Cardiac muscle cell (in vitro differentiated cells and primary cell): Measurements from ENCODE around the gene CHST7. TPM values are rescaled to one million over a fixed set of nuclear protein-coding genes. Genes with fewer than 3 reads are reported as not detected.

ENCODE experiments used
- DNase-seq, 2 donors: peaks; one replicate each; pipeline versions ENCODE4 v3.0.0 to v3.0.0-alpha.2; 2010 to 2017; ENCODE audit warnings: low read depth in 1 of 2, low spot score in 1 of 2
- H3K27ac ChIP-seq: fragments of 200-600 bp; sonication (generic); 2 replicates; pipeline ENCODE4 v1.5.1; 2016
- H3K27me3 ChIP-seq: fragments of 200-600 bp; sonication (generic); 2 replicates; pipeline ENCODE4 v1.6.0; 2016; ENCODE audit warnings: control low read depth
- H3K36me3 ChIP-seq: fragments of 200-600 bp; sonication (generic); 2 replicates; pipeline ENCODE4 v1.5.1; 2016; ENCODE audit warnings: control low read depth
- H3K4me1 ChIP-seq: fragments of 200-600 bp; sonication (generic); 2 replicates; pipeline ENCODE4 v1.8.1; 2017; ENCODE audit warnings: low read depth, mild to moderate bottlenecking, mixed run types
- H3K4me3 ChIP-seq: fragments of 200-600 bp; sonication (generic); 2 replicates; pipeline ENCODE4 v1.5.1; 2016; ENCODE audit warnings: mild to moderate bottlenecking
- H3K9me3 ChIP-seq: fragments of 200-600 bp; sonication (generic); 2 replicates; pipeline ENCODE4 v1.5.1; 2017; ENCODE audit warnings: low read depth, mild to moderate bottlenecking, control low read depth
- CTCF ChIP-seq: IDR thresholded peaks from 2 replicates; pipeline ENCODE4 v1.5.1; 2012; ENCODE audit warnings: low read depth, mild to moderate bottlenecking, low read length
- polyA plus RNA-seq: library from polyadenylated mRNA; unstranded; fragments of >200 nt; fragmentation: Nextera tagmentation; extraction: Ambion mirVana; gene quantifications from 2 replicates; pipeline ENCODE4 v1.2.1, GENCODE V29; 2016
- total RNA-seq: library from RNA; depleted of rRNA; stranded (reverse); fragments of >200 nt; gene quantifications from 2 replicates; pipeline ENCODE4 v1.2.3, GENCODE V29; 2016

CHST7 gene
- total and polyA plus RNA-seq, 2 experiments from 2014 or later = 5.6 to 6.6 TPM

- no peak for DNase-seq
- TF ChIP-seq CTCF = no peak
- no peaks in the 10 kb centered on the region for H3K36me3 ChIP-seq
- H3K27me3 ChIP-seq = no peaks in the 10 kb centered on the region
- H3K4me1 ChIP-seq = peaks cover 5% of the 10 kb centered on the region
- no peaks in the 10 kb centered on the region for H3K9me3 ChIP-seq
- H3K27ac ChIP-seq = no peak overlapping the region
- H3K4me3 ChIP-seq = no peak overlapping the region
Measured at GRCh38 chrX:46634577-46634976, 61.0 kb downstream of the CHST7 start.

GRCh38 chrX:46635186-46635585 is 61.6 kb downstream of the CHST7 start:
- no peak for DNase-seq
- no peaks in the 10 kb centered on the region for H3K36me3 ChIP-seq
- no peaks in the 10 kb centered on the region for H3K27me3 ChIP-seq
- H3K4me1 ChIP-seq = peaks cover 5% of the 10 kb centered on the region
- no peak overlapping the region for H3K4me3 ChIP-seq
- no peak for TF ChIP-seq CTCF
- no peak overlapping the region for H3K27ac ChIP-seq
- no peaks in the 10 kb centered on the region for H3K9me3 ChIP-seq

GRCh38 chrX:46636223-46636622 is 62.7 kb downstream of the CHST7 start:
- no peak for TF ChIP-seq CTCF
- Histone ChIP-seq H3K36me3 (no peaks in the 10 kb centered on the region), H3K27ac (no peak overlapping the region), H3K9me3 (no peaks in the 10 kb centered on the region), H3K4me3 (no peak overlapping the region), H3K27me3 (no peaks in the 10 kb centered on the region), H3K4me1 (peaks cover 5% of the 10 kb centered on the region)
- no peak for DNase-seq

- Histone ChIP-seq H3K27me3 (no peaks in the 10 kb centered on the region), H3K27ac (no peak overlapping the region), H3K36me3 (no peaks in the 10 kb centered on the region), H3K4me3 (no peak overlapping the region), H3K4me1 (peaks cover 5% of the 10 kb centered on the region), H3K9me3 (no peaks in the 10 kb centered on the region)
- no peak for TF ChIP-seq CTCF
- no peak for DNase-seq
Measured at GRCh38 chrX:46637938-46638337, 64.4 kb downstream of the CHST7 start.

- TF ChIP-seq CTCF = peak; percentile 38
- H3K9me3 ChIP-seq = no peaks in the 10 kb centered on the region
- H3K36me3 ChIP-seq = no peaks in the 10 kb centered on the region
- DNase-seq = peak in 1 of 2 donors; percentile 62
- H3K4me3 ChIP-seq = no peak overlapping the region
- no peaks in the 10 kb centered on the region for H3K27me3 ChIP-seq
- H3K27ac ChIP-seq = no peak overlapping the region
- H3K4me1 ChIP-seq = peaks cover 5% of the 10 kb centered on the region
Measured at GRCh38 chrX:46642145-46642544, 68.6 kb downstream of the CHST7 start.

GRCh38 chrX:46643636-46644035 is 70.1 kb downstream of the CHST7 start:
- H3K27me3 ChIP-seq = no peaks in the 10 kb centered on the region
- no peak for TF ChIP-seq CTCF
- H3K27ac ChIP-seq = no peak overlapping the region
- no peak overlapping the region for H3K4me3 ChIP-seq
- no peaks in the 10 kb centered on the region for H3K9me3 ChIP-seq
- no peaks in the 10 kb centered on the region for H3K4me1 ChIP-seq
- H3K36me3 ChIP-seq = no peaks in the 10 kb centered on the region
- DNase-seq = no peak
